Fibroblast of gingiva (primary cell): ENCODE measurements around the gene COL6A2.
A peak's percentile ranks its signal among the peaks of the same experiment; 100 is the strongest.
"Not testable (repeated sequence)": the region's sequence is repeated elsewhere in the genome, so short reads cannot be mapped to it uniquely, and the experiment has no call there.

Source experiments
- DNase-seq: peaks from one replicate; pipeline ENCODE4 v3.0.0-alpha.2; 2011; ENCODE audit warnings: low read depth

The COL6A2 gene

DNA sequence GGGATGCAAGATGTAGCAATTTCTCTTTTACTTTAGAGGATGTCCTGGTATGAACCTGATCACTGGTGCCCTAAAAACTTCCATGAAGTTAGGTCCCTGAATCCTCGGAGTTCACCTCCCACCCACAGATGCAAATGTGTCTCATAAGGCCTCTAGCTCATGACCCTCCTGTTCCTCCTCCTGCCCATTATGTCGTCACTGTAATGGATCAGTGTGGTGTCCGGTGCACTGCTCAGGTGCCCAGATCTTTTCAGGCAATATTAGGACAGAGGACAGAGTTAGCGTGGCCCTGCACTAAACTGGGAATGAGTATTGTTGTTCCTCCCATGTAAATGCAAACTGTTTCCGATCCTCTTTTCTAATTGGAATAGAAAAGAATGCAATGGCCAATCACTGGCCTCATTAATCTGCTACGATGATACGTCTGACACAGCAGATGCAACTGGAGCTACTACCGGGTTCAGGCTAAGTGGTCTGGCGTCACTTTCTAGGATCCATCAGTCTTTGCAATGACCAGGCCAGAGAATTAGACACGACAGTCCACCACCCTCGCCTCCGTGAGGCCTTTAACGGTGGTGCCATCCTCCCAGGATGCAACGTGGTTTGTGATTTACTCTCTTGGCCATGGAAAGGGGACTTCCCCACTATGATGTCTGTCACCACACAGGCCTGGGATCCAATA lies 3.4 kb upstream of the COL6A2 start:
- DNase-seq, result no peak

DNA sequence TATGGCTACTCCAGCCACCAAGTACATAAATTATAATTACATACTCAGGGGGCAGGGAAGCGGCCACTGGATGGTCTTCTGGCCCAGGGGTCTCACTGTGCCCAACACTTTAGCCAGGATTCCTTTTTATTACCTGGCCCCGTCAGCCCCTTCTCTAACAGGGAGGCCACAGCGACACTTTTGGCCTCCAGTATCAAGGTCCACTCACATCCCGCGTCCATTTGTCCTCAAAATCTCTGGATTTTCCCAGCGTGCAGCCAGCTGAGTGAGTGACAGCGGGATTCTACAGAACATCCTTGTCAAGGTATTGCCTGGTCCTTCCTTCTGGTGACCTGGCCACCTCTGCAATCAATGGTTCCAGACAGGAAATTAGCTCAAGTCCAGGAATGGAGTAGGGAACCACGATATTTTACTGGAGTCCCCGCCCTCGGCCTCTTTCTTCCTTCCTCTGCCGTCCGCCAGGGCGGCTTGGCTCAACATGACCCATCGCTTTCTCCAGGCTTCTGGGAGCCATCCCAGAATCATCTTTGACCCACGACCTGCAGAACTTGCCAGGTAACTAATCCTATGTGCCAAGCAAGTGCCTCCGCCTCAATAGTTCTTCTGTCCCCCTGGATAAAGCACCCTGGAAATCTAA lies 2.7 kb upstream of the COL6A2 start:
- DNase-seq, result no peak

GRCh38 chr21:46095814-46096595 lies 1.9 kb upstream of the COL6A2 start:
- DNase-seq, result no peak

GRCh38 chr21:46096596-46097335 lies 1.1 kb upstream of the COL6A2 start:
- DNase-seq, result no peak

GRCh38 chr21:46098303-46099141 lies 610 bp downstream of the COL6A2 start:
- peak; percentile 55 for DNase-seq

DNA sequence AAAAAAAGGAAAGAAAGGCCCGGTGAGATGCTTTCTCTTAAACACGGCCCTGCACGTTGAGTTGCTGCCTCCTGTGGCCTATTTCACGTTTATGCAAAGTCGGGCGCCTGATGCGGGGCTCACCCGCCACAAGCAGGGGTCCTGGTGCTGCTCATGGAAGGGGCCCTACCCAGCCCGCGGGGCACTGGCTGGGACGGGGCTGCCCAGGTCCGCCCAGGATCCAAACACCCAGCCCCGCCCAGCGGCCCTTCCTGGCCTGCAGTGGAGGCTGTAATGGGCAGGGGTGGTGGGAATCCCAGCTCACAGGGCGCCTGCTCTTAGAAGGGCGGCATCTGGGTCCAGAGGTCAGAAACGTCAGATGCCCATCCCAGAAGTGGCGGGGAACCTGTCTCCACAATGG lies 1.6 kb downstream of the COL6A2 start:
- DNase-seq, result peak; percentile 54

DNA sequence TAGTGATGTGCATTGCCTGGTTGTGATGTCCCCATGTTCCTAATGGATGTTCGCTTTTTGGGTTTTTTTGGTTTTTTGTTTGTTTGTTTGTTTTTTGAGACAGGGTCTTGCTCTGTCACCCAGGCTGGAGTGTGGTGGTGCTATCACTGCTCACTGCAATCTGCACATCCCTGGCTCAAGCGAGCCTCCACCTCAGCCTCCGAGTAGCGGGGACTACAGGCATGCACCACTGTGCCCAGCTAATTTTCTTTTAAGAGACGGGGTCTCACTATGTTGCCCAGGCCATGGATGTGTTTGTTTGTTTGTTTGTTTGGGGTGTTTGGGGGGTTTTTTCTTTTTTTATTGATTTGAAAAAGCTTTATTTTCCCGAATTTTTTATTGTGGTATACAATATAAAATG lies 2.1 kb downstream of the COL6A2 start:
- DNase-seq, result no peak

DNA sequence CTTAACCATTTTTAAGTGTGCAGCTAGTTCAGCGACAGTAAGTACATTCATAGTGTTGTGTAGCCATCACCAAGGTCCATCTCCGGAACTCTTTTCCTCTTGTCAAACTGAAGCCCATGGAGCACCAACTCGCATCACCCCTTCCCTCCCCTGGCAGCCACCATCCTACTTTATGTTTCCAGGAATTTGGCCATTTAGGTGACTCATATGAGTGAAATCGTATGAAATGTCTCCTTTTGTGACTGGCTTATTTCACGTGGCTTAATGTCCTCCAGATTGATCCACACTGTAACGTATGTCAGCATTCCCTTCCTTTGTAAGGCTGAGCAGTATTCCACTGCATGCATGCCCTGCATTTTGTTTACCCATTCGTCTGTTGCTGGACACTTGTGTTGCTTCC lies 2.5 kb downstream of the COL6A2 start:
- DNase-seq, result peak; percentile 84

GRCh38 chr21:46100906-46101305 lies 3.0 kb downstream of the COL6A2 start:
- DNase-seq, result no peak

DNA sequence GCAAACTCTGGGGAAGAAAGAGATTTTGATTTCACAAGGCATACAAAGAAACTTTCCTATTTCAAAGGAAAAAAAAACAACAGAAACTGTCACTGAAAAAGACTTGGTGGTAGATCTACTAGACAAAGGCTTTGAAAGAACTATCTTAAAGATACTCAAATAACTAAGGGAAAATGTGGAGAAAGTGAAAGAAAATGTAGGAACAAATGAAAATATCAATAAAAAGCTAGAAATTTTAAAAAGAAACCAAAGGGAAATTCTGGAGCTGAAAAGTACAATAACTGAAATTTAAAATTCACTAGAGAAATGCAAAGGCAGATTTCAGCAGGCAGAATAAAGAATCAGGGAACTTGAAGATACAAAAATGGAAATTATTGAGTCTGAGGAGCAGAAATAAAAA lies 6.2 kb downstream of the COL6A2 start:
- no peak for DNase-seq

- not testable (repeated sequence) for DNase-seq
Measured at GRCh38 chr21:46107376-46107775, 9.5 kb downstream of the COL6A2 start.

GRCh38 chr21:46108827-46109312 lies 11.0 kb downstream of the COL6A2 start:
- no peak for DNase-seq

DNA sequence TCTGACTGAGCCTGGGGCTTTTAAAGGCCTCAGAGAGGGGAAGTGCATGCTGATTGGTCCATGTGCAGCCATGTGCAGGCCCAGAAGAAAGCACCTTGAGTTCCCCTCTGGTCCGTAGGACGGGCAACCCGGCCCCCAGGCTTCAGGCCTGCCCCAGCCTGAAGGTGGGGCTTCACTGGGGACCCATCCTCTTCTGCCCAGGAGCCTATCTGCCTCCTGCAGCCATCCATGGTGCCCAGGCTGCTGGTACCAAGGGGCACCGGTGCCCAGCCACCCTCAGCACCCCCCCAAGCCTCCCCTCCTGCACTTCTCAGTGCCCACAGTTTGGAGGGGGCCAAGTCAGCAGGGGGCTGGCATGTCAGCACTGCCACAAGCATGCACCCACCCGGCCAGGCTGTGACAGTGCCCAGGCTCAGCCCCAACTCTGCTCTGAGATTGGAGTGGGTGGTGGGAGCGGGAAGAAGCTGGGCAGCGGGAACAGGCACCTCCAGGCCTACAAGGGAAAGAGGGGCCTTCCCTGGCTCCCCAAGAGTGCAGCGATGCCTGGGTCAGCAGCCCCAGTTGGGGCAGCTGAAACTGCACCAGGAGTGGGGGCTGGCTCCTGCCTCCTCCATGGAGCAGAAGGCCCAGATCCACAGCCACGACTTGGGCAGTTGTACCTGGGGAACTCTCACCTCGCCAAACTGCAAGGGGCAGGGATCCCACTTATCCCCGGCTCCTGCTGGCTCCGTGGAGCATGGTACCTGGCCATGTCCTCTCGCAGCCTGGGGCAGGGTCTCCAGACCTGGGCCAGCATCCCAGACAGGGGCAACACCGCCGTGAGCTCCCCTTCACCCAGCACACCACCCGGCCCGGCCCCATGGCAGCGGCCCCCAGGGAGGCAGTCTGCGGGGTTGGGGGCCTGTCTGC lies 11.7 kb downstream of the COL6A2 start:
- DNase-seq, result no peak

- no peak for DNase-seq
Measured at GRCh38 chr21:46110499-46111192, 12.7 kb downstream of the COL6A2 start.

- no peak for DNase-seq
Measured at GRCh38 chr21:46111193-46111571, 13.3 kb downstream of the COL6A2 start.

DNA sequence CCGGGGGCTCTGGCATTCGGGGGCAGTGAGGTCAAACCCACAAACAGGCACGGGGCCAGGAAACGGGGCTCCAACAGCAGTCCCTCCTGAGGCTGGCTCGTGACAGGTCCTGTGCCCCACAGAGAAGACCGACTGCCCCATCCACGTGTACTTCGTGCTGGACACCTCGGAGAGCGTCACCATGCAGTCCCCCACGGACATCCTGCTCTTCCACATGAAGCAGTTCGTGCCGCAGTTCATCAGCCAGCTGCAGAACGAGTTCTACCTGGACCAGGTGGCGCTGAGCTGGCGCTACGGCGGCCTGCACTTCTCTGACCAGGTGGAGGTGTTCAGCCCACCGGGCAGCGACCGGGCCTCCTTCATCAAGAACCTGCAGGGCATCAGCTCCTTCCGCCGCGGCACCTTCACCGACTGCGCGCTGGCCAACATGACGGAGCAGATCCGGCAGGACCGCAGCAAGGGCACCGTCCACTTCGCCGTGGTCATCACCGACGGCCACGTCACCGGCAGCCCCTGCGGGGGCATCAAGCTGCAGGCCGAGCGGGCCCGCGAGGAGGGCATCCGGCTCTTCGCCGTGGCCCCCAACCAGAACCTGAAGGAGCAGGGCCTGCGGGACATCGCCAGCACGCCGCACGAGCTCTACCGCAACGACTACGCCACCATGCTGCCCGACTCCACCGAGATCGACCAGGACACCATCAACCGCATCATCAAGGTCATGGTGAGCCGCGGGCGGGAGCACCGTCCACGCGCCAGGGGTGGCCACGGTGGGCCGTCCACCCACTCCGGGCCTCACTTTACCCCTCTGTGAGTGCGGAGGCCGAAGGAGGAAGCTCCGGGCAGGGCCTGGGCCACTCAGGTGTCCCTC lies 14.2 kb downstream of the COL6A2 start:
- DNase-seq, result no peak

DNA sequence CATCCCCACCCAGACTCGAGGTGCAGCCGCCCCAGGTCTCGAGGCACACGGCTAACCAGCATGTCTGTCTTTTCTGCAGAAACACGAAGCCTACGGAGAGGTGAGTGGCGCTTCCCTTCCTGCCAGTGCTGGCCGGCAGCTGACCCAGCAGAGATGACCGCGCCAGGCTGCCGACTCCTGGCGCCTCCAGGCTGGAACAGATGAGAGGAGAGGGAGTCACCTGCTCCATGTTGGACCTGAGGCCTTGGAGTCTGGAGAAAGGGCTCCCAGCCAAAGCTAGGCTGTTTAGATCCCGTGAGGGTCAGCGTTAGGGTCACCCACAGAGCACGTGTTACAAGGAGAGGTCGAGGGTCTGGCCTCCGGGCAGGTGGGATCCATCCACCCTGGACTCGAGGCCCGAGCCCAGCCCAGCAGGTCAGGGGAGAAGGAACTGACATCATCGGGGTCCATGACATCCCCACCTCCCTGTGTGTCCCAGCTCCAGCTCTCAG lies 14.9 kb downstream of the COL6A2 start:
- DNase-seq, result no peak

DNA sequence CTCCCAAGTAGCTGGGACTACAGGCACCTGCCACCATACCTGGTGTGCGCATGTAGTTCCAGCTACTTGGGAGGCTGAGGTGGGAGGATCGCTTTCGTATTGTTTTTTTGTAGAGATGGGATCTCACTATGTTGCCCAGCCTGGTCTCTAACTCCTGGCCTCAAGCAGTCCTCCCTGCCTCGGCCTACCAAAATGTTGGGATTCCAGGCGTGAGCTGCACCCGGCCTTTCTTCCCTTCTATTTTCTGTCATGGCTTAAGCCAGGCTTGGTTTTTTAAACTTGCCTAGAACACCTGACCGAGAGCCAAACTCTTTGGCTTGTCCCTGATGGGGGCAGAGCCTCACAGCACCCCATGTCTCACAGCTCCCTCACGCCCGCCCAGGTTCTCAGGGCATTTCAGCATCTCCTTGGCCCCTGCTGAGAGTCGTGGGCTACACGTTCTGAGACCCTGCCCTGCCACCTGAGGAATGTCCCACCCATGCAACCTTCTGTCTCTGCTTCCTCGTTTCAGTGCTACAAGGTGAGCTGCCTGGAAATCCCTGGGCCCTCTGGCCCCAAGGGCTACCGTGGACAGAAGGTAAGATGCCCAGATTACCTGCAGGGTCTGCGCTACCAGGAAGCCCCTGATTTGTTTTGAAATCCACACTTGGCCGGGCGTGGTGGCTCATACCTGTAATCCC lies 15.7 kb downstream of the COL6A2 start:
- no peak for DNase-seq
